ENCODE data around the gene FBN3.
"Not testable (repeated sequence)": the region's sequence is repeated elsewhere in the genome, so short reads cannot be mapped to it uniquely, and the experiment has no call there.

FBN3 gene

DNA sequence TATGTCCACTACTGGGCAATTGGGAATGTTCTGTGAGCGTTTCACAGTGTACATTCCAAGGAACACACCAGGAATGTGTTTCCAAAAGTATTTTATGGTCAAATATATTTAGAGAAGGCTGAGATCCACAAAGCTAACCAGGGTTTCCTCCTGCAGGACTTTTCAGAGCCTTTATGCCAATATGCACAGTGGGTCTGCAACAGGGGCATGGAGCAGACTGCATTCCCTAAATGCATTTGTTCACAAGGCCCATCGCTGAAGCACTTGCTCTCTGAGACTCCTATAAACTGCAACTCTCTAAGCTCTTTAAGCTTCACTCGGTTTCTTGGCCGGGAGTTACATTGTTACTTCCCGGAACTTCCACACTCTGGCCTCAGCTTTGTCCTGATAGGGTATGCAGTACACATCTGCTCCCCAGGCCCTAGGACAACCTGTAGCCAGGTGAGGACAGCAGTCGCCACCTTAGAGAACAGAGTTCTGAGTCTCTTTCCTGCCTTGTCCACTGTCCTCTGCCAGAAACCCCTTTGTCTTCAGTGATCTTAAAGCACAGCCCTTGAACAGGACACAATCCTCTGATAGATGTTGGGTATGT is 33.5 kb downstream of the FBN3 start:
- no peak for DNase-seq

DNA sequence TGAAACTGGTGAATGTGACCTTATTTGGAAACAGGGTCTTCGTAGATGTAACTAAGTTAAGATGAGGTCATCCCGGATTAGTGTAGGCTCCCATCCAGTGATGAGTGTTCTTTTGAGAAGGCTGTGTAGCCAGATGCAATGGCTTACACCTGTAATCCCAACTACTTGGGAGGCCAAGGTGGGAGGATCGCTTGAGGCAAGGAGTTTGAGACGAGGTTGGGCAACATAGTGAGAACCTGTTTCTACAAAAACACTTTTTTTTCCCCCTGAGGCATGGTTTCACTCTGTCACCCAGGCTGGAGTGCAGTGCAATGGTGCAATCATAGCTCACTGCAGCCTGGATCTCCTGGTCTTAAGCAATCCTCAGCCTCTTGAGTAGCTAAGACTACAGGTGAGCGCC is 36.4 kb downstream of the FBN3 start:
- no peak for DNase-seq

DNA sequence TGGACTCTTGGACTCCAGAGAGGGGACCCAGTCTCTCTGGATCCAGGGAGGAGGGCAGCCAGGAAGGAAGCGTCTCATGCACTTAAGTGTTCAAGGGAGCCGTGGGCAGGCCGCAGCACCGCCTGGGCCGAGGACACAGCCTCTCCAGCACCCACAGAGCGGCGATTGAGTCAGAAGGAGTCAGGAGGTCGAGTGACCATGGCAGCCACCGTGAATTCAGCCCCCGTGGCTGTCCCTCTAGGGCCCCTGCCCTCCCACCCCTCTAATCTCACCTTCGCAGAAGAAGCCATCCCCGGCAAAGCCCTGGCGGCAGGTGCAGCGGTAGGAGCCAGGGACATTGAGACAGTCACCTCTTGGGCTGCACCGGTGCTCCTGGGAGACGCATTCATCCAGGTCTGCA is 38.0 kb downstream of the FBN3 start:
- DNase-seq, result no peak

DNA sequence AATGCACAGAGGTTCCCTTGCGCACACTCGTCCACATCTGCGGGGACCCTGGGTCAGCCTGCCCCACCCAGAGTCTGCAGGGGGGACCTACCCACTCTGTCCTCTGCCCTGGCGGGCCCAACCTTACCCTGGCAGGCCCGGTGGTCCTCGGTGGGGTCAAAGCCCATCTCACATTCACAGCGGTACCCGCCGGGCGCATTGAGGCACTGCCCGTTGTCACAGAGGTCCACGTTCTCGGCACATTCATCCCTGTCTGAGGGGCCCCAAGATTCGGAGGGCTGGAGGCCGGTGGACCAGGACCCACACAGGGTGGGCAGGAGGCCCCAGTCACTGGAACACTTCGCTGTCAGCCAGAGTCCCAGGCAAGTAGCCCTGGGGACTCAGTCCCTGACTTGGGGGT is 38.5 kb downstream of the FBN3 start:
- no peak for DNase-seq

DNA sequence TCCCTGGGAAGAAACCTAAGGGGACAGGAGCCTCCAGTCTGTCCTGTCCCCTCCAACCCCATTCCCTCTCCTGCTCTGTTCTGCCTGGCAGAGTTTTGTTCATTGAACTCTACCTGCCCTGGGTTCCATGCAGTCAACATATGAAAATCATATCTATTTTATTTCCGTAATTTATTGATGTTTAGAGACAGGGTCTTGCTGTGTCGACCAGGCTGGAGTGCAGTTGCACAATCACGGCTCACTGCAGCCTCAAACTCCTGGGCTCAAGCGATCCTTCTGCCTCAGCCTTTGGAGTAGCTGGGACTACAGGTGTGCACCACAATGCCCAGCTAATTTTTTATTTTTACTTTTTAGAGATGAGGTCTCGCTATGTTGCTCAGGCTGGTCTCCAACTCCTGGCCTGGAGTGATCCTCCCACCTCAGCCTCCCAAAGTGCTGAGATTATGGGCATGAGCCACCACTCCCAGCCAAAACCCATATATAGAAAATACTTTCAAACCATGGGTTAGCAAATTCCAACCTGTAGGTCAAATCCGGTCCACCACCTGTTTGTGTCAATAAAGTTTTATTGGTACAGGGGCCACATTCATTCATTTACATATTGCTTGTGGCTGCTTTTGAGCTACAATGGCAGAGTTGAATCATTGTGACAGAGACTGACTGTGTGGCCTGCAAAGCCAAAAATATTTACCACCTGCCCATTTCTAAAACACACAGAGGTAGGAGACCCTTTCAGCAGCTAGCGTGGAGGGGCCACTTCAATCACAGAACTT is 39.3 kb downstream of the FBN3 start:
- no peak for DNase-seq

DNA sequence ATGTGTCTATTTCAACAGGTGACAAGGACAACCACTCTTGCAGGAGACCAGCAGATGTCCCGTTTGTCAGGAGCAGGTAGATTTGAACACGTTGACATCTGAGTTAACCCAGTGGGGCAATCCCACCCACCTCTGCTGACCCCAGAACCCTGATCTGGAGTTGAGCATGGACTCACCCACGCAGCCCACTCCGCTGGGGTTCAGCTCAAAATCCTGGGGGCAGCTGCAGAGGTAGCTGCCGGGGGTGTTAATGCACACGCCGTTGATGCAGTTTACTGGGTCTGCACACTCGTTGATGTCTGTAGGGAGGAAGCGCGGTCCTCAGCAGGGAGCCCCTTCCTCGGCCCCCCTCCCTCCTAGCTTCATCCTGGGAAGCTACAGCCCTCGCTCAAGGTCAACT is 39.9 kb downstream of the FBN3 start:
- DNase-seq, result no peak

DNA sequence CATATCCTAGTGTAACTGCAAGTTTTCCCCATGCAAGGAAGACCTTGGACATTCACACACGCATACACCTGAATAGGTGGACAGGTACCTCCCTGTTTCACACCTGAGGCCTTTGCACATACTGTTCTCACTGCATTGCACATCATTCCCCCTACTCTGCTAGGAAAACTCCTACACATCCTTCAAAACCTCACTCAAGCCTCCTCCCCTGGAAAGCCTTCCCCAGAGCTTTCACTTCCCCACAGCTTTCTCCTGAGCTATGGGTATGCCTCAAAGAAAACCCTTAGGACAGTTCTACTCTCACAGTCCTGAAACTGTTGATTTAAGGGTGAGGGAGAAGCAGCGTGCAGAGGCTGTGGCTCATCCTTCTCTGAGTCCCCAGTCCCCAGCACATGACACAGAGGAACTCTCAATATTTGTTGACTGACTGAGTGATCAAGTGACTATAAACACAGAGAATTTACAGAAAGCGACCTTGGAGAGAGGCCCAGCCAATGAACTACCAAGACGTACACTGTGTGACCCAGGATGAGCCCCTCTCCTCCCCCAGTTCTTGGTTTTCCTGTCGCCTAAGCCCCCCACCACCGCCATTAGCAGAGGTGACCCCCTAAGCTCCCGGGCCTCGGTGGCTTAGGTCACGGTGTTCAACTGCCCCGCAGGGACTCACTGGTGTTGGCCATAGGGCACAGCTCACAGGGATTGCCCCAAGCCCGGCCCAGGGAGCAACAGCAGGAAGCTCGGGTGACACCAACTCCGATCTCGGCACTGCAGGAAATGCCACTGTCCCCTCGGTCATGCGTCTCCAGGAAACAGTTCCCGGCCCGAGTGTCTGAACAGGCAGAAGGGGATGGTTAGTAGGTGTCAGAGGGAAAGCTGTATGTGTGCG is 40.6 kb downstream of the FBN3 start:
- no peak for DNase-seq

DNA sequence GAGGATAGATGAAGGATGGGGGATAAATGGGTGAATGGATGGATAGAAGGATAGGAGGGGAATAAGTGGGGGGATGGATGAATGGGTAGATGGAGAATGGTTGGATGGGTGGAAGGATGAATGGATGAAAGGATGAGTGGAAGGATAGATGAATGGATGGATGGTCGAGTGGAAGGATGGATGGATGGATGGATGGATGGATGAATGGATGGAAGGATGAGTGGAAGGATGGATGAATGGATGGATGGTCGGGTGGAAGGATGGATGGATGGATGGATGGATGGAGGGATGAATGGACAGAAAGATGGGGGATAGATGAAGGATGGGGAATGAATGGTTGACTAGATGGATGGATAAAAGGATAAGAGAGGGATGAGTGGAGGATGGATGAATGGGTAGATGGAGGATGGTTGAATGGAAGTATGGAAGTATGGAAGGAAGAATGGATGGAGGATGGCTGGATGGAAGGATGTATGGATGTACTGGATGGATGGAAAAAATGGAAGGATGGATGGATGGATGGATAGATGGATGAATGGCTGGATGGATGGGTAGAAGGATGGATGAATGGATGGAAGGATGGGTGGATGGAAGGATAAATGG is 42.0 kb downstream of the FBN3 start:
- DNase-seq, result no peak

DNA sequence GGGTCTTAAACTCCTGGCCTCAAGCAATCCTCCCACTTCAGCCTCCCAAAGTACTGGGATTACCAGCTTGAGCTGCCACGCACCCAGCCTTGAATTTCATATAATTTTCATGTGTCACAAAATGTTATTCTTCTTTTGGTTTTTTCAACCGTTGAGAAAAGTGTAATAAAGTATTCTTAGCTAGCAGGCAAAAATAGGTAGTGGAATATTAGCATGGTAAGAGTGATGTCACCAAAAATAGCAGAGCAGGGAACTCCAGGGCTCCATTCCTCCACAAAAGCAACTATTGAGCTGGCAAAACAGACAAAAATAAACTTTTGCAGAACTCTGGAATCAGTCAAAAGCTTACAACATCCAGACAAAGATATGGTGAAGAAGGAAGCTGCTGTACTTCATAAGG is 43.9 kb downstream of the FBN3 start:
- DNase-seq, result no peak

DNA sequence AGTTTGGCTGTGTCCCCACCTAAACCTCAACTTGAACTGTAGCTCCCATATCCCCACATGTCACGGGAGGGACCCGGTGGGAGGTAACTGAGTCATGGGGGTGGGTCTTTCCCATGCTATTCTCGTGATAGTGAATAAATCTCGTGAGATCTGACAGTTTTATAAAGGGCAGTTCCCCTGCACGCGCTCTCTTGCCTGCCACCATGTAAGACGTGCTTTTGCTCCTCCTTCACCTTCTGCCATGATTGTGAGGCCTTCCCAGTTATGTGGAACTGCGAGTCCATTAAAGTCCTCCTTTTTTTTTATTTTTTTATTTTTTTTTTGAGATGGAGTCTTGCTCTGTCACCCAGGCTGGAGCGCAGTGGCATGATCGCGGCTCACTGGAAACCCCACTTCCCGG is 47.5 kb downstream of the FBN3 start:
- not testable (repeated sequence) for DNase-seq

DNA sequence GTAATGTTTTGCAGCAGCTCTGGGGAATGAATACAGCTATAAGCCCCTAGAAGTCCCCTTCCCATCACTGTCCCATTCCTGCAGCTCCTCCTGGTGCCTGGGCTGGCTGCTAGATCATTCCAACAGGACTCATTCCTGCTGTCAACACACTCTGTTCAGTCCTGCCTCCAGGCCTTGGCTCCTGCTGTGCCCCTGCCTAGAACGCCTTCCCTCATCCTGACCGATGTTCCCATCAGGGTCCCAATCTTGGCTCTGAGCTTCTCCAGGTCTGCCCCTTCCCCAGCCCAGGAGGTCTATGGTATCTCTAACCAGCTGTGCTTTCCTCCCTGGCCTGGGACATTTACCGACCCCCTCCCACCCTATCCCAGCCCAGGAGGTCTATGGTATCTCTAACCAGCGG is 48.1 kb downstream of the FBN3 start:
- DNase-seq, result no peak

DNA sequence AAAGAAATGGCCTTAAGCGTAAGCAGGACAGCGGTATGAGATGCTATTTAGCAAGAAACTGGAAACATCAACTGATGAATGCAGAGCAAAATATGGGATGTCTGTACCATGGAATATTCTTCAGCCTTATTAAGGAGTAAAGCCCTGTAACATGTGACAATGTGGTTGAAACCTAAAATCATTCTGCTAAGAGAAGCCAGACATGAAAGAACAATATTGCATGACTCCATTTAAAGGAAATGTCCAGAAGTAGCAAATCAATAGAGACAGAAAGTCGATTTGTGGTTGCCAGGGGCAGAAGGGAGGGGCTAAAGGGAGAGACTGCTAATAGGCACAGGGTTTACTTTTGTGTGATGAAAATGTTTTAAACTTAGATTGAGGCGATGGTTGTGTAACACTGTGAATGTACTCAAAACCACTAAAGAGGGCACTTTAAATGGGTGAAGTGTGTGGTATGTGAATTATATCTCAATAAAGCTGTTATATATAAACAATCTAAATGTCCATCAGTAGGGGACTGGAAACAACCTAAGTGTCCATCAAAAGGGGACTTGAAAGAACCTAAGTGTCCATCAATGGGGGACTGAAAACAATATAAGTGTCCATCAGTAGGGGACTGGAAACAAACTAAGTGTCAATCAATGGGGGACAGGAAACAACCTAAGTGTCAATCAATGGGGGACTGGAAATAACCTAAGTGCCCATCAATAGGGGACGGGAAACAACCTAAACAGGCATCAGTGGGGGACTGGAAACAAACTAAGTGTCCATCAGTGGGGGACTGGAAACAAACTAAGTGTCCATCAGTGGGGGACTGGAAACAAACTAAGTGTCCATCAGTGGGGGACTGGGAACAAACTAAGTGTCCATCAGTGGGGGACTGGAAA is 51.5 kb downstream of the FBN3 start:
- no peak for DNase-seq

DNA sequence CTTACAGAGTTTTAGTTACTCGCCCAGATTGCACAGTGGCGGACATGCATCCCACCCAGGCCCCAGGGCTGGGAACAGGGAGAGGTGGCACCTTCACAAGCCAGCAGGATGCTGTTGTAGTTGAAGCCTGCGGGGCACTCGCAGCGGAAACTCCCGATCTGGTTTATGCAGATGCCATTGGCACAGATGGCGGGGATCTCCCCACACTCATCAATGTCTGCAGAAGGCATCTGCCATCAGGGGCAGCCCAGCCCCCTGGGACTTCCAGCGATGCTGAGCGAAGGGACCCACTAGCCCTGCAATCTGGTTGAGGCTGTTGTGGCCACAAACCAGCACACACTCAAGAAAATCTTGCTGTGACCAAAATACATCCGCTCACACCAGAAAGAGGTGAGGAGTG is 52.2 kb downstream of the FBN3 start:
- no peak for DNase-seq

DNA sequence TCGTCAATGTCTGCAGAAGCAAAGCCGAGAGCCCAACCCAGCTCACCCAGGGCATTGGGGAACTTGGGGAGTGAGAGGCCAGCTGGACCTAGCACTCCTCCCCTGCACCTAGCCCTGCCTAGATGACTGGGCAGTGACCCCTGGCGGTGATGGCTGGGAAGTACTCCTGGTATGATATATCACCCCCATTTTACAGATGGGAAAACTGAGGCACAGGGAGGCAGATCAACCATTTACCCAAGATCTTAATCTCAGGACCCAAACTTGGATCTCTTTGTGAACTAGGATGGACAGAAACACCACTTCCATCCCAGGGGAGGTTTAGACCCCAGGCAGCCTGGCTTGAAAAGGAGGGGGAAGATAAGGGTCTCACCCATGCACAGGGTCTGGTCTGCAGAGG is 53.3 kb downstream of the FBN3 start:
- DNase-seq, result no peak

DNA sequence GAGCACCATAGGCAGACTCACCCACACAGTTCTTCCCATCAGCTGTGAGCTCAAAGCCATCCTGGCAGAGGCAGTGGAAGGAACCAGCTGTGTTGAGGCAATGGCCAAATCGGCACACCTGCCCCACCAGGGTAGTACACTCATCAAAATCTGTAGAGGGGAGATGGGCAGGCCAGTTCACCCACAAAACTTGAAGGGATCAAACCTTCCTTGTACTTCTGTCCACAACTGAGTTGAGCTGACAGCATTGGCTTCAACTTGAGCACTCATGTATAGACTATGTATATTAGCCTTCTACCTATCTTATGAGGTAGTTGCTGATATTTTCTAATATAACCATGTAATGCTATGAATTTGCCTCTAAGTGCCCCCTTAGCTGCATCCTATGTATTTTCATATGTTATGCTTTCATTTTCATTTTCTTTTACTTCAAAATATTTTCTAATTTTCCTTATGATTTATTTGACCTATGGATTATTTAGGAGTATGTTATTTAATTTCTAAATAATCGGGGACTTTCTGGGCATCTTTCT is 54.0 kb downstream of the FBN3 start:
- no peak for DNase-seq

DNA sequence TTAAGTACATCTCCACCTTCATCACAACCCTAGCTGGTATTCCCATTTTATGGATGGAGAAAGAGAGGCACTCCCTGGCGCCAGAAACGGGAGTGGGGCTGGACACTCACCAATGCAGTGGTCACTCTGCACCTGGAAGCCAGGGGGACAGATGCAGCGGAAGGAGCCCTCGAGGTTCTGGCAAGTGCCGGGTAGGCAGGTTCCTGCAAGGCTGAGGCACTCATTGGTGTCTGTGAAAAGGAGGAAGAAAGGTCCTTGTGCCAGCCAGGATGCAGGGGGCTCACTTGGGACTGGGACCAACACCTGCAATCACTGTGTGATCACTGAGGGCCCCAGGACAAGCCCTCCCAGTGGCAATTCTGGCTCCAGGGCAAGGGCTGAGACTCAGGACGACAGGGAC is 55.1 kb downstream of the FBN3 start:
- DNase-seq, result no peak

DNA sequence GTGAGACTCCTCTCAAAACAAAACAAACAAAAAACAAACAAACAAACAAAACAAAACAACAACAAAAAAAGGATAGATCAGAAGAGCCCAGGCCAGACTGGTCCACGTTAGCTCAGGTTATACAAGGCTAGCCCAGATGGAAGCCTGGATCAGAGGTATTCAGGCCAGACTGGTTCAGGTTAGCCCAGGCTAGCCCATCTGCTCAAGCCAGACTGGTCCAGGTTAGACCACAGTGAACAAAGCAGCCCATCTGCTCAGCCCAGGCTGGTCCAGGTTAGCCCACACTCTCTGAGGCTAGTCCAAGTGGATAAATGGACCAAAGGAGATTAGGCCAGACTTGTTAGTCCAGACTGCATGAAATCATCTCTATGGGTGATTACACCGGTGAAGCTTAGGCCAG is 55.7 kb downstream of the FBN3 start:
- DNase-seq, result no peak

DNA sequence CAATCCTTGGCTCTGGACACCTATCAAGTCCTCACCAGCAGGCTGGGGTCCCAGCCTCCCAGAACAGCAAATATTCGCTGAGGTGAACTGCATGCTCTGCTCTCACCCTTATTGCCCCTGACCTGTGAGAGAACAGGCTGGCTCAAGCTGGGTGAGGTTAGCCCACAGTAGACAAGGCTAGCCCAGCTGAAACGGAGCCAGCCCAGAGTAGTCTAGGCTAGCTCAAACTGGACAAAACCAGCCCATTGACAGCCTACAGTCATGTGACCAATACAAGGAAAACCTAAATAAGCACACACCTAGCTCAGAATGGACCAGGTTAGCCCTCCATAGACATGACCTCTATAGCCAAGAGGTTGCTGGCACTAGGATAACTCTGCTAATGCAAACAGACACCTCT is 58.4 kb downstream of the FBN3 start:
- no peak for DNase-seq

DNA sequence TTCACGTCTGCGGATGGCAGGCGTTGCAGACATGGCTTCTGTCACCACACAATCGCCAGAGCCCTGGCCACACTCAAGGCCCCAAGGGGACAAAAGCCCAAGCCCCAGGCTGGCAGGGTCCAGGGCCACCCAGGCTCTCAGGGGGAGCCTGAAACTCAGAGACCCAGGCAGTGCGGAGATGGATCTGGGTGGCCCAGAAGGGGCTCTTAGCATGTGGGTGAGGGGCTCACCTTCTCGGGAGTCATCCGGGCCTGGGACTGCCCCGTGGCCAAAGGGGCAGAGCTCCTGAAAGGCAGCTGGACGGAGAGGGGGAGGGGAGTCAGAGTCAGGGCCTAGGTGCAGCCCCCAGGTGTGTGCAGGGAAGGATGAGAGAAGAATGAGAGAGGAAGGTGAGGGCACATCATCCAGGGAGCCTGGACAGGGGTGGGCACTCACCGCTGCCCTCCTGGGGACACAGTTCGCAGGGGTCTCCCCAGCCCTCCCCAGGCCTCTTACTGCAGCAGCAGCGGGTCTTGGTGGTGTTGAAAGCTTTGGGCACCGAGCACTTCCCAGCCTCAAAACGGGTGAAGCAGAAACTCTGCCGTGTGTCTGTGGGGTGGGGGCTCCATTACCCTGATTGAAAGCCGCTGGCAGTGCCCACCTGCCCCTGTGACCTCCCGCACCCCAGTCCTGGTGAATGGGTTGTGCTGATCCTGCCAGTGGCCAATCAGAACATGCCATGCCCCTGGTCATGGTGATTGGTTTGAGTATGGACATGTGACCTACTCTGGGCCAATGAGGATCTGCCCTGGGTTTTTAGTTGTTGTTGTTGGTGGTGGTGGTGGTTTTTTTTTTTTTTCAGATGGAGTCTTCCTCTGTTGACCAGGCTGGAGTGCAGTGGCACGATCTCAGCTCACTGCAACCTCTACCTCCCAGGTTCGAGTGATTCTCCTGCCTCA is 59.5 kb downstream of the FBN3 start:
- DNase-seq, result no peak

DNA sequence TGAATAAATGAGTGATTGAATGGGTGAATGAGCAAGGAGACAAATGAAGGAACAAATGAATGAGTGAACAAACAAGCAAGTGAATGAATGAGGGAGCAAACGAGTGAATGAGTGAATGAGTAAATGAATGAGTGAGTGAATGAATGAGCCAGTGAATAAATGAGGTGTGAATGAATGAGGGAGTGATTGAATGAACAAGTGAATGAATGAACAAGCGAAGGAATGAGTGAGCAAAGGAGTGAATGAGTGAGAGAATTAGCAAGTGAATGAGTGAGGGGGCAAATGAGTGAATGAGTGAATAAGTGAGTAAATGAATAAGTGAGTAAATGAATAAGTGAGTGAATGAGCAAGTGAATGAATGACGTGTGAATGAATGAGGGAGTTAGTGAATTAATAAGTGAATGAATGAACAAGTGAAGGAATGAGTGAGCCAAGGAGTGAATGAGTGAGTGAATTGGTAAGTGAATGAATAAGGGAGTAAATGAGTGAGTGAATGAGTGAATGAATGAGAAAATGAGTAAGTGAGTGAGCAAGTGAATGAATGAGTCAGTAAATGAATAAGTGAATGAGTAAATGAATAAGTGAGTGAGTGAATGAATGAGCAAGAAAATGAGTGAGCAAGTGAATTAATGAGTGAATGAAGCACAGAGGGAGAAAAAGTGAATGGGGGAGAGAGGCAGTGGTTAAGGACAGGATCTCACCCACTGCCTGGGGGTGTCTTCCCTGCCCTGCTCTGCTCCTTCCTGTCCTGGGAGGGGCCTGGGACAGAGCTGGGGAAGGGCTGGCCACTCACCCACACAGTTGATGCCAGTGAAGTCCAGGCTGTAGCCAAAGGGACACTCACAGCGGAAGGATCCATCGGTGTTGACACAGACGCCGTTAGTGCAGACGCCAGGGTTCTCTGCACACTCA is 60.4 kb downstream of the FBN3 start:
- DNase-seq, result no peak

Data from fibroblast of skin of right biceps (primary cell).